Measurements from ENCODE around the gene TEX30.

TEX30 gene

DNA sequence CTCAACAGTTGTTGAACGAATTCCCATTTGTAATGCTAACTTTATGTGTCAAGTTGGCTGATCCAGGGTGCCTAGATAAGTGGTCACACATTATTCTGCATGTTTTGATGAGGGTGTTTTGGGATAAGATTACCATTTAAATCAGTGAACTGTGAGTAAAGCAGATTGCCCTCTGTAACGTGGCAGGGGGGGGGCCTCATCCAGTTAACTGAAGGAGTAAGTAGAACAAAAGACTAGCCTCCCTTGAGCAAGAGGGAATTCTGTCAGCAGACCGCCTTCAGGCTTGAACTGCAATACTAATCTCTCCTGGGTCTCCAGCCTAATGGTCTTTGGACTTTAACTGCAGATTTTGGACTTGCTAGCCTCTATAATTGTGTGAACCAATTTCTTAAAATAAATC lies 4.2 kb upstream of the TEX30 start:
- TF ChIP-seq, protein P1, sequence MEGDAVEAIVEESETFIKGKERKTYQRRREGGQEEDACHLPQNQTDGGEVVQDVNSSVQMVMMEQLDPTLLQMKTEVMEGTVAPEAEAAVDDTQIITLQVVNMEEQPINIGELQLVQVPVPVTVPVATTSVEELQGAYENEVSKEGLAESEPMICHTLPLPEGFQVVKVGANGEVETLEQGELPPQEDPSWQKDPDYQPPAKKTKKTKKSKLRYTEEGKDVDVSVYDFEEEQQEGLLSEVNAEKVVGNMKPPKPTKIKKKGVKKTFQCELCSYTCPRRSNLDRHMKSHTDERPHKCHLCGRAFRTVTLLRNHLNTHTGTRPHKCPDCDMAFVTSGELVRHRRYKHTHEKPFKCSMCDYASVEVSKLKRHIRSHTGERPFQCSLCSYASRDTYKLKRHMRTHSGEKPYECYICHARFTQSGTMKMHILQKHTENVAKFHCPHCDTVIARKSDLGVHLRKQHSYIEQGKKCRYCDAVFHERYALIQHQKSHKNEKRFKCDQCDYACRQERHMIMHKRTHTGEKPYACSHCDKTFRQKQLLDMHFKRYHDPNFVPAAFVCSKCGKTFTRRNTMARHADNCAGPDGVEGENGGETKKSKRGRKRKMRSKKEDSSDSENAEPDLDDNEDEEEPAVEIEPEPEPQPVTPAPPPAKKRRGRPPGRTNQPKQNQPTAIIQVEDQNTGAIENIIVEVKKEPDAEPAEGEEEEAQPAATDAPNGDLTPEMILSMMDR (IDR thresholded peaks at IDR 0.05; ENCODE audit: low read depth, low read length), result no peak
- DNase-seq (ENCODE audit: extremely low read depth, low read depth), result no peak

DNA sequence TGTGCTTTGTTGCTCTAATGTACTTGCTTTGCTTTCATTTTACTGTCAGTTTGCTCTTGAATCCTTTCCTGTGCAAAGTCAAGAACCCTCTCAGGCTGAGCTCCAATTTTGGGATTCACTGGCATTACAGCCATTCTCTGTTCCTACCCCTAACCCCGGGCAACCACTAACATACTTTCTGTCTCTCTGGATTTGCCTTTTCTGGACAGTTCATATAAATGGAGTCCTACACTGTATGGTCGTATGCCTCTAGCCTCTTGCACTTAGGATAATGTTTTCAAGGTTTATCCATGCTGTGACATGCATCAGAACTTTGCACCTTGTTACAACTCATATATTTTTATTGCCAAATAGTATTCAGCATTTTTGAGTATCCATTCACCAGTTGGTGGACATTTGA lies 2.7 kb upstream of the TEX30 start:
- no peak for DNase-seq (ENCODE audit: extremely low read depth, low read depth)
- TF ChIP-seq, protein P1 (IDR thresholded peaks at IDR 0.05; ENCODE audit: low read depth, low read length), result no peak

DNA sequence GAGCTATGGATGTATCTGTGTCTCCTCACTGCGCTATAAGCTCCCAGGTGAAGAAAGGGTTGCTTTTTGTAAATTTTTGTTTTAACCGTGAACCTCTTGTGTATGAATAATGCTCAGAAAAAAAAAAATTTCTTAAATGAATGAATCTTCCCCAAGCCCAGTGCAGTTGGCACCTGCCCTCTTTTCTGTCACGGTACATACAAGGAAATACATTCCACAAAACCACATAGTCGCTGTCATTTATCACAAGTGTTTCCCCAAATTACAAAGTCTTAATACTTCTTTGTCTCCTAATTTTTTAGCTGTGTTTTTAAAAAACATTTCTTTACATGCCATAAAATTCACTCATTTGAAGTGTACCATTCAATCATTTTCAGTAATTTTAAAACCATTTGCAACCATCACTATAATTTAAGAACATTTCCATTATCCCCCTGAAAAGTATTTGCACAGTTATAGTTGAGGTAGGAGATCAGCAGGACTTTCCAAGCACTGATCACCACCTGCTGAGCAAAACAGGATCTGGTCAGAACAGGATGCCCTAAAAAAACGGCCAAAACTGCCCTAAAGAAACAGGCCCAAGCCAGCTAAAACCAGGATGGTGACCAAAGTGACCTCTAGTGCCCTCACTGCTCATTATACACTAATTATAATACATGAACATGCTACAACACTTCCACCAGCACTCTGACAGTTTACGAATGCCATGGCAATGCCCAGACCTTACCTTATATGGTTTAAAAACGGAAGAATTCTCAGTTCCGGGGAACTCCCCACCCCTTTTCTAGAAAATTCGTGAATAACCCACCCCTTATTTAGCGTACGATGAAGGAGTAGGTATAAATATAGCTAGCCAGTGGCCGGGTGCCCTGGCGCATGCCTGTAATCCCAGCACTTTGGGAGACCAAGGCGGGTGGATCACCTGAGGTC lies 1.3 kb upstream of the TEX30 start:
- TF ChIP-seq, protein P1 (IDR thresholded peaks at IDR 0.05; ENCODE audit: low read depth, low read length), result no peak
- no peak for DNase-seq (ENCODE audit: extremely low read depth, low read depth)

DNA sequence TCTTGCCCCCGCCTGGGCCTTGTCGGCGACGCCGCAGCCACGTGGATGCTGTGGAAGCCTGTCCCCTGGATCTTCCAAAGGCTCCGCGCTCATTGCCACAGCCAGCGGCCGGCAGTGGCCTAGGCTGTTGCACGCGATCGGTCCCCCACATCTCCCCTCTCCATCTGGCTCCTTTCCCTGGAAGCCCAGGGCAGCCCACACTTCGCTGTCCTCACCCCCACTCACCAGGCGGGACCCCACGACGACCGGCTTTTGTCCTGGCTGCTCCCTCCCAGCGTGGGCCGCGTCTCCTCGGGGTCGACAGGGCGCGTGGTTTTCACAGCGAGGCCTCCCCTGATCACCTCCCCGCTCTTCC lies 605 bp upstream of the TEX30 start:
- TF ChIP-seq, protein P1 (IDR thresholded peaks at IDR 0.05; ENCODE audit: low read depth, low read length), result no peak

DNA sequence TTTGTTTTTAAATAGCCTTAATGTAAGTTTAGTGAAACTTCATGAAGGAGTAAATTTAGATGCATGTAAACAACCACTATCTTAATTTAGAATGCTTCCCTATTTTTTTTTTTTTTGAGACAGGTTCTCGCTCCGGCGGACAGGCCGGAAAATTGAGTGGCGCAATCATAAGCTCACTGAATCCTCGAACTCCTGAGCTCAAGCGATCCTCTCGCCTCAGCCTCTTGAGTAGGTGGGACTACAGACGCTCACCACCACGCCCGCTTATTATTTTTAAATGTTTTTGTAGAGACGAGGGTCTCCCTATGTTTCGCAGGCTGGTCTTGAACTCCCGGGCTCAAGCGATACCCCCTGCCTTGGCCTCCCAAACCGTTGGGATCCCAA lies 1.6 kb downstream of the TEX30 start:
- TF ChIP-seq, protein P1 (IDR thresholded peaks at IDR 0.05; ENCODE audit: low read depth, low read length), result no peak
- no peak for DNase-seq (ENCODE audit: extremely low read depth, low read depth)

More for the DNA sequence above, 605 bp upstream of the TEX30 start:
- no peak for DNase-seq (ENCODE audit: extremely low read depth, low read depth)

DNA sequence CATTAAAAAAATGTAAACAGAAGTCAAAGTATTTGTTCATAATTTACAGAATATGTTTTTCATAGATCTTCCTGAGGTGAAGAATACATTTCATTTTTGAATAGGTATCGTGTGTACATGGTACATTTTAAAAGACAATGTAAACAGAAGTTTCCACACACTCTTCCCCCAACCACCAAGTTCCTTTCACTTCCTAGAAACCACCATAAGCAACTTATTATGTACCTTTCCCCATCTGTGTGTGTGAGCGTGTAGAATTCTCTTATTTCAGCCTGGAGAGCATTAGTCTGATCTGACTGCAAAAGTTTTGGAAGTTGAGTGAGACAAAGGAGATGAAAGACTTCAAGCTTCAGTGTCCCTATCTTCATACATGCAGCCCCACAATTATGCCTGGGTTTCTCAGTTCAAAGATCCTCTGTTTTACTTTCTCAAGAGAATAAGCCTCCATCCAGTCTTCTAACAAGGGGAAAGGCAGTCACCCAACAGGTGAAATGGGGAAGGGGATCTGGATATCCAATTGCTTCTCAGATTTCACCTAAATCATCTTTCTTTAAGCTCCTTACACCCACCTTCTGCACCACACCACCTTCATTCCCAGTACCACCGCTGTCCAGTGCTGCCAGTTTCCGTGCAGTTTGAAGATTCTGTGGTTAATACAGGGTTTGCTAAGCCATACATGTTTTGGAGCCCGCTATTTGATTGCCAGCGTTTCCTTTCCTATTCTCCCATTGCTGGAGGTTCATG lies 2.1 kb downstream of the TEX30 start:
- DNase-seq (ENCODE audit: extremely low read depth, low read depth), result no peak
- TF ChIP-seq, protein P1 (IDR thresholded peaks at IDR 0.05; ENCODE audit: low read depth, low read length), result no peak

DNA sequence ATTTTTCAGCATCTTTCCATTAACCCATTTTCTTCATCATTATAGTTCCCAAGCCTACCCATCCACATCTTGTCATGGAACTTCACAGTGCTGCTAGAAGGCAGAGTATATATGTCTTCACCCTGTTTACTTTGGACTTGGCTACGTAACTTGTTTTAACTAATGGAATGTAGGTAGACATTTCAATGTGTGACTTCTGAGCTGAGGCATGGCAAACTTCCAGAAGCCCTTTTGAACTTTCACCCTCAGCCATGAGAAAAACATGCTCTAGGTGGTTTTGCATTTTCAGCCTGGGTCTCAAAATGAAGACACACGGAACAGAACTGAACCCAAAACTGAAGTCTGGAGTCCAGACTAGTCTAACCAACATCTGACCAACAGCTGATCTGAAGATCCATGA lies 3.2 kb downstream of the TEX30 start:
- TF ChIP-seq, protein P1 (IDR thresholded peaks at IDR 0.05; ENCODE audit: low read depth, low read length), result no peak
- no peak for DNase-seq (ENCODE audit: extremely low read depth, low read depth)

All from AG09319 (cell line).